ENCODE data around the gene C16orf96. TPM values are rescaled to one million over a fixed set of nuclear protein-coding genes. Genes with fewer than 3 reads are reported as not detected.

C16orf96 gene
- total RNA-seq, 1 experiment from 2014 or later: 0.15 TPM

GRCh38 chr16:4625560-4626159 lies 69.5 kb downstream of the C16orf96 start:
- no peaks in the 10 kb centered on the region for H3K27me3 ChIP-seq (ENCODE audit: control insufficient read depth, insufficient read depth, low read length)
- peak overlapping the region; percentile 84 to 92 for H3K4me3 ChIP-seq (ENCODE audit: low read depth in 2 of 2, low read length in 2 of 2)
- H3K27ac ChIP-seq (ENCODE audit: low read length): peak overlapping the region; percentile 68
- TF ChIP-seq SIN3A (IDR thresholded peaks at IDR 0.05; ENCODE audit: borderline replicate concordance, insufficient read depth, low read depth, low read length) (no peak), CTCF (IDR thresholded peaks at IDR 0.05) (no peak), REST (IDR thresholded peaks at IDR 0.05; ENCODE audit: insufficient read depth in 1 of 2, low read depth in 2 of 2, low read length in 1 of 2) (no peak), POLR2AphosphoS5 (IDR thresholded peaks at IDR 0.05; ENCODE audit: low read depth, low read length) (no peak), TCF7L2 (IDR thresholded peaks at IDR 0.05; ENCODE audit: low read depth, low read length) (no peak)
- H3K9me3 ChIP-seq (ENCODE audit: control insufficient read depth, insufficient read depth, low read depth, low read length): no peaks in the 10 kb centered on the region
- ATAC-seq: no peak
- DNase-seq (ENCODE audit: low read depth, low spot score): no peak
- in situ Hi-C loops (cut with HindIII; ENCODE audit: low pct_unique_long_range_greater_than_20kb, low sequenced_read_pairs): no loop called here
- peaks cover 6% of the 10 kb centered on the region for H3K4me1 ChIP-seq (ENCODE audit: control insufficient read depth, insufficient read depth, low read length)
- no TSS peak for BruUV-seq (replicated peaks)
- H3K36me3 ChIP-seq (ENCODE audit: control insufficient read depth, insufficient read depth, low read length): no peaks in the 10 kb centered on the region; the same call in 1 of the 2 replicates
- ChIA-PET CTCF (no interaction called here), POLR2A (interaction anchor here (0.7 to 1.4 kb wide), 2 partner anchors 9 kb away, joined by 4 to 8 read pairs; no protein-coding TSS in a partner anchor)
- intact Hi-C loops (cut with micrococcal nuclease; ENCODE audit: unreplicated experiment): no loop called here

GRCh38 chr16:4626396-4626795 lies 70.3 kb downstream of the C16orf96 start:
- POLR2A ChIA-PET: no interaction called here
- TF ChIP-seq CTCF (IDR thresholded peaks at IDR 0.05) (no peak), REST (IDR thresholded peaks at IDR 0.05; ENCODE audit: insufficient read depth in 1 of 2, low read depth in 2 of 2, low read length in 1 of 2) (no peak), POLR2AphosphoS5 (IDR thresholded peaks at IDR 0.05; ENCODE audit: low read depth, low read length) (no peak), TCF7L2 (IDR thresholded peaks at IDR 0.05; ENCODE audit: low read depth, low read length) (no peak), SIN3A (IDR thresholded peaks at IDR 0.05; ENCODE audit: borderline replicate concordance, insufficient read depth, low read depth, low read length) (no peak)
- Histone ChIP-seq H3K4me1 (ENCODE audit: control insufficient read depth, insufficient read depth, low read length) (peaks cover 6% of the 10 kb centered on the region), H3K27ac (ENCODE audit: low read length) (no peak overlapping the region), H3K27me3 (ENCODE audit: control insufficient read depth, insufficient read depth, low read length) (no peaks in the 10 kb centered on the region), H3K36me3 (ENCODE audit: control insufficient read depth, insufficient read depth, low read length) (no peaks in the 10 kb centered on the region; the same call in 1 of the 2 replicates), H3K4me3 (ENCODE audit: low read depth in 2 of 2, low read length in 2 of 2) (peak overlapping the region in 1 of 2 experiments; percentile 92; a peak in 3 of 4 replicates), H3K9me3 (ENCODE audit: control insufficient read depth, insufficient read depth, low read depth, low read length) (no peaks in the 10 kb centered on the region; the same call in 1 of the 2 replicates)
- no TSS peak for BruUV-seq (replicated peaks)
- in situ Hi-C loops (cut with HindIII; ENCODE audit: low pct_unique_long_range_greater_than_20kb, low sequenced_read_pairs) (no loop called here), intact Hi-C loops (cut with micrococcal nuclease; ENCODE audit: unreplicated experiment) (no loop called here)
- ATAC-seq: no peak
- CTCF ChIA-PET: no interaction called here
- no peak for DNase-seq (ENCODE audit: low read depth, low spot score)

Data from Panc1 (cell line).